PFSK-1 (cell line): ENCODE measurements around the gene XKR7.

Source experiments
- FOXP2 ChIP-seq: optimal IDR thresholded peaks from 2 replicates; pipeline ENCODE3; 2011; ENCODE audit warnings: borderline replicate concordance, control low read depth, inconsistent platforms; ENCODE audit not compliant: insufficient read depth; ENCODE audit errors: extremely low read length, extremely low read depth
- POLR2AphosphoS5 ChIP-seq: IDR thresholded peaks from 2 replicates; pipeline ENCODE4 v1.6.1; 2012; ENCODE audit warnings: low read depth, mild to moderate bottlenecking, control low read depth, low read length, moderate library complexity
- SIN3A ChIP-seq: IDR thresholded peaks from 2 replicates; pipeline ENCODE4 v1.6.1; 2012; ENCODE audit warnings: mild to moderate bottlenecking, low read length, moderate library complexity, borderline replicate concordance; ENCODE audit not compliant: insufficient read depth
- TAF1 ChIP-seq: IDR thresholded peaks from 2 replicates; pipeline ENCODE4 v1.6.1; 2012; ENCODE audit warnings: low read length, control low read depth, borderline replicate concordance; ENCODE audit not compliant: insufficient read depth
- TF ChIP-seq, protein P1 (sequence below), 2 experiments: IDR thresholded peaks; 2 replicates each; pipeline versions ENCODE4 v1.6.1 to v1.8.0; 2011 to 2012; ENCODE audit warnings: low read depth in 2 of 2, low read length in 2 of 2, control low read depth in 1 of 2, inconsistent platforms in 1 of 2, mild to moderate bottlenecking in 1 of 2, moderate library complexity in 1 of 2; ENCODE audit not compliant: insufficient read depth in 1 of 2

Gene XKR7

DNA sequence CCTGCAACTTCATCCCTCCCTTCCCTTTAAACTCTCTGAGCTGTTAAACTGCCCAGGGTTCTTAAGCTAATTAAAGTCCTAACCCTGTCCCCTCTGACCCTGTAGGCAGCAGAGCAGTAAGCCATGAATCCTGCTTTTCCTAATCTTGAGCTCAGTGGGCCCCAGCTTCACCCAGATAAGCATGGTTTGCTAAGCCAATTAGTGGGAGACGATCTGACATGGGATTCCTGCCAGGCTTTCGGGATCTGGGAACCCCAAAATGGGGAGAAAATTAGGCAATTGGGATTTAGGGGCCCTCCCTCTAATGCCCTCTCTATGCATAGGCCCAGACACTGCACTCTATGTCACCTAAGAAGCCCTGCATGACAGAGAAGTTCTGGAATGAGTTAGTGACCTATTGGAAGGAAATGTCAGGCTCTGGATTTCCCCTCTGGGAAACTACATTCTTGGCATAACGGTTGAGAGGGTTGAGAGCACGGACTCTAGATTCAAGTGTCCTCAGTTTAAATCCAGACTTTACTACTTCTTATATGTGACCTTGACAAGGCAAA lies 4.6 kb downstream of the XKR7 start:
- TF ChIP-seq SIN3A (no peak), FOXP2 (no peak), TAF1 (no peak), POLR2AphosphoS5 (no peak)
- TF ChIP-seq, protein P1, sequence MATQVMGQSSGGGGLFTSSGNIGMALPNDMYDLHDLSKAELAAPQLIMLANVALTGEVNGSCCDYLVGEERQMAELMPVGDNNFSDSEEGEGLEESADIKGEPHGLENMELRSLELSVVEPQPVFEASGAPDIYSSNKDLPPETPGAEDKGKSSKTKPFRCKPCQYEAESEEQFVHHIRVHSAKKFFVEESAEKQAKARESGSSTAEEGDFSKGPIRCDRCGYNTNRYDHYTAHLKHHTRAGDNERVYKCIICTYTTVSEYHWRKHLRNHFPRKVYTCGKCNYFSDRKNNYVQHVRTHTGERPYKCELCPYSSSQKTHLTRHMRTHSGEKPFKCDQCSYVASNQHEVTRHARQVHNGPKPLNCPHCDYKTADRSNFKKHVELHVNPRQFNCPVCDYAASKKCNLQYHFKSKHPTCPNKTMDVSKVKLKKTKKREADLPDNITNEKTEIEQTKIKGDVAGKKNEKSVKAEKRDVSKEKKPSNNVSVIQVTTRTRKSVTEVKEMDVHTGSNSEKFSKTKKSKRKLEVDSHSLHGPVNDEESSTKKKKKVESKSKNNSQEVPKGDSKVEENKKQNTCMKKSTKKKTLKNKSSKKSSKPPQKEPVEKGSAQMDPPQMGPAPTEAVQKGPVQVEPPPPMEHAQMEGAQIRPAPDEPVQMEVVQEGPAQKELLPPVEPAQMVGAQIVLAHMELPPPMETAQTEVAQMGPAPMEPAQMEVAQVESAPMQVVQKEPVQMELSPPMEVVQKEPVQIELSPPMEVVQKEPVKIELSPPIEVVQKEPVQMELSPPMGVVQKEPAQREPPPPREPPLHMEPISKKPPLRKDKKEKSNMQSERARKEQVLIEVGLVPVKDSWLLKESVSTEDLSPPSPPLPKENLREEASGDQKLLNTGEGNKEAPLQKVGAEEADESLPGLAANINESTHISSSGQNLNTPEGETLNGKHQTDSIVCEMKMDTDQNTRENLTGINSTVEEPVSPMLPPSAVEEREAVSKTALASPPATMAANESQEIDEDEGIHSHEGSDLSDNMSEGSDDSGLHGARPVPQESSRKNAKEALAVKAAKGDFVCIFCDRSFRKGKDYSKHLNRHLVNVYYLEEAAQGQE (IDR thresholded peaks at IDR 0.05; ENCODE audit: insufficient read depth in 1 of 2, low read depth in 2 of 2, low read length in 2 of 2) = no peak

DNA sequence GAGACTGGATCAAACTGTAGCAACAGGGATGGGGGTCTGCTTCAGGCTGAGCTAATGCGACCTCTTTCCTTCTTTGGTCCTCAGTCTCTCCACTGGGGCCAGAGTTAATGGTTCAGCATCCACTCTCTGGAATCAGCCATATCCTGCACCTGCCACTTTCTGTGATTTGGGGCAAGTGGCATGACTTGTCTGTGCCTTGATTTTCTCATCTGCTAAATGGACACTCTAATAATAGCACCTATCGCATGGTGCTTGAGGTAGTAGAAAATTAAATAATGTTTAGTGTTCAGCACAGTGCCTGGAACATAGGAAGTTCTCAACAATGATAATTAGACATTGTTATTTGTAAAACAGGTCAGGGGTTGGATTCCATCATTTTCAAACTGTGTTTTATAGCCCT lies 6.3 kb downstream of the XKR7 start:
- no peak for TF ChIP-seq TAF1
- TF ChIP-seq, protein P1 (IDR thresholded peaks at IDR 0.05; ENCODE audit: insufficient read depth in 1 of 2, low read depth in 2 of 2, low read length in 2 of 2) = no peak
- TF ChIP-seq FOXP2 = no peak
- no peak for TF ChIP-seq SIN3A
- TF ChIP-seq POLR2AphosphoS5 = no peak

DNA sequence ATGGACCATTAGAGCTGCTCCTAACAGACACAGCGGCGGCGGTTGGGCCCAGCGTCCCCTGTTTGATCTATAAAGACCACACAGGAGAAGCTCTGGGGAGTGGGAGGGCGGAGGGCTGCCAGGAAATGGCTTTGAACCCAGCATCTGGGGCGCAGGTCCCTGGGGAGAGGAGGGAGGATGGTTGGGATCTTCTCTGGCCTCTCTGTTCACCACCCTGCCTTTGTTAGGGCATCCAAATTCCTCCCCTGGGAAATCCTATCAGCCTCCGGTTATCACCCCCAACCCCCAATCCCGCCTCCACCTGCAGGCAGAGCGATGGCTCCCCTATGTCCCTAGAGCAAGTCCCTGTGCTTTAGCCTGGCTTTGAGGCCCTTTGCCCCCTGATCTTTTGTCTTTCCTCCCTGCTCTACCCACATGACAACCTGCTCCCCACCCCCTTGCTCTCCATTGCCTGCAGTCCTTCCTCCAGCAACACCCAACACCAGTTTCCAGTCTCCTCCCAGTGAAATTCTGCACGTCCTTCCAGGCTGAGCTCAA lies 7.1 kb downstream of the XKR7 start:
- TF ChIP-seq TAF1 (no peak), SIN3A (no peak), FOXP2 (no peak), POLR2AphosphoS5 (no peak)
- TF ChIP-seq, protein P1 (IDR thresholded peaks at IDR 0.05; ENCODE audit: insufficient read depth in 1 of 2, low read depth in 2 of 2, low read length in 2 of 2) = no peak

DNA sequence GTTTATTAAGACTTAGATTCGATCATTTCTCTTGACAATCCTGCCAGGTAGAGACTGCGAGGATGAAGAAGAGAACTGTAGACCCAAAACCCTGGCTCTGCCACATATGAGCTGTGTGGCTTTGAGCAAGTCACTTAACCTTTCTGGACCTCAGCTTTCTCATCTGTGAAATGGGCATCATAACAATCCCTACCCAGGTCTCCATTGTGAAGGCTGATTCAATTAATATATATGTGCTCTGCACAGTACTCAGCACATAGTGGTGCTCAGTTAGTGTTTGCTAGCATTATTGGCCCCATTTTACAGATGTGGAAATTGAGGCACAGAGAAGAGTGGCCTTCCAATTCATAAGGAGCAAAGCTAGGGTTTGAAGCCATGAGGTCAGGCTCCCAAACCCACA lies 7.9 kb downstream of the XKR7 start:
- no peak for TF ChIP-seq POLR2AphosphoS5

DNA sequence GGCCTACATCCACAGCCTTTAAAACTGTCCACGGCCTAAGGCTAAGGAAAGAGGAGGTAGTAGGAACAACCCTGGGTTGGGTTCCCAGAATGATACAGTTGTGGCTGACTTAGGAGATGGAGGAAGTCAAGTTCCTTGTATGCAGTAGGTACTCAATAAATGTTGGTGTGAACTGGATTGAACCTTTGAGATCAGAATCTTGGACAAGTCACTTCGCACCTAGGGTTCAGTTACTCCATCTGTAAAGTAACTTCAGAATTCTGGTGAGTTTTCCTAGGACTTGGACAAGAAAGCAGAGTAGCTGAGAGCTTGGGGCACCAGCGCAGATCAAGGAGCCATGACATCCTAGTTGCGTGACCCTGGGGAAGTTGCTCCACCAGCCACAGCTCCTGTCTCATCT lies 9.1 kb downstream of the XKR7 start:
- TF ChIP-seq TAF1 (no peak), SIN3A (no peak), POLR2AphosphoS5 (no peak), FOXP2 (no peak)
- TF ChIP-seq, protein P1 (IDR thresholded peaks at IDR 0.05; ENCODE audit: insufficient read depth in 1 of 2, low read depth in 2 of 2, low read length in 2 of 2) = no peak
